ENCODE measurements around the gene LHX1.

The LHX1 gene

GRCh38 chr17:36937001-36937958 lies at the start of gene LHX1:
Gene LHX1 (plus strand): TSS chr17:36937475. CDS start chr17:36938198, 723 bp downstream.
- DNase-seq (ENCODE audit: low spot score): no peak

GRCh38 chr17:36888236-36888951 lies 48.9 kb upstream of the LHX1 start:
- DNase-seq (ENCODE audit: low spot score): no peak

GRCh38 chr17:36889770-36890349 lies 47.4 kb upstream of the LHX1 start:
- DNase-seq (ENCODE audit: low spot score): no peak

- no peak for DNase-seq (ENCODE audit: low spot score)
These were observed 46.7 kb upstream of the LHX1 start for GRCh38 chr17:36890398-36891168.

GRCh38 chr17:36892112-36892838 lies 45.0 kb upstream of the LHX1 start:
- no peak for DNase-seq (ENCODE audit: low spot score)

- DNase-seq (ENCODE audit: low spot score): no peak
These were observed 43.1 kb upstream of the LHX1 start for GRCh38 chr17:36894177-36894576.

- no peak for DNase-seq (ENCODE audit: low spot score)
These were observed 42.4 kb upstream of the LHX1 start for GRCh38 chr17:36894925-36895324.

- no peak for DNase-seq (ENCODE audit: low spot score)
These were observed 37.8 kb upstream of the LHX1 start for GRCh38 chr17:36899250-36900159.

GRCh38 chr17:36900160-36900512 lies 37.1 kb upstream of the LHX1 start:
- DNase-seq (ENCODE audit: low spot score): no peak

- no peak for DNase-seq (ENCODE audit: low spot score)
These were observed 35.8 kb upstream of the LHX1 start for GRCh38 chr17:36901506-36901905.

- no peak for DNase-seq (ENCODE audit: low spot score)
These were observed 29.9 kb upstream of the LHX1 start for GRCh38 chr17:36907407-36907806.

GRCh38 chr17:36910513-36910912 lies 26.8 kb upstream of the LHX1 start:
- no peak for DNase-seq (ENCODE audit: low spot score)

GRCh38 chr17:36911001-36911400 lies 26.3 kb upstream of the LHX1 start:
- DNase-seq (ENCODE audit: low spot score): no peak

- DNase-seq (ENCODE audit: low spot score): no peak
These were observed 24.1 kb upstream of the LHX1 start for GRCh38 chr17:36913132-36913531.

GRCh38 chr17:36918211-36918691 lies 19.0 kb upstream of the LHX1 start:
- no peak for DNase-seq (ENCODE audit: low spot score)

GRCh38 chr17:36919407-36919968 lies 17.8 kb upstream of the LHX1 start:
- no peak for DNase-seq (ENCODE audit: low spot score)

GRCh38 chr17:36920032-36921005 lies 17.0 kb upstream of the LHX1 start:
- no peak for DNase-seq (ENCODE audit: low spot score)

GRCh38 chr17:36921095-36921851 lies 16.0 kb upstream of the LHX1 start:
- no peak for DNase-seq (ENCODE audit: low spot score)

All from pons (tissue), 1 donor.